CD4-positive, alpha-beta T cell treated with Interleukin-17A for 4 hours (primary cell): ENCODE measurements around the gene JAZF1.

Source experiments
- DNase-seq: peaks from one replicate; pipeline ENCODE4 v3.0.0-alpha.2; 2020; ENCODE audit warnings: mixed read lengths

Gene JAZF1

GRCh38 chr7:27793780-27794179 lies 386.8 kb downstream of the JAZF1 start:
- DNase-seq = no peak

DNA sequence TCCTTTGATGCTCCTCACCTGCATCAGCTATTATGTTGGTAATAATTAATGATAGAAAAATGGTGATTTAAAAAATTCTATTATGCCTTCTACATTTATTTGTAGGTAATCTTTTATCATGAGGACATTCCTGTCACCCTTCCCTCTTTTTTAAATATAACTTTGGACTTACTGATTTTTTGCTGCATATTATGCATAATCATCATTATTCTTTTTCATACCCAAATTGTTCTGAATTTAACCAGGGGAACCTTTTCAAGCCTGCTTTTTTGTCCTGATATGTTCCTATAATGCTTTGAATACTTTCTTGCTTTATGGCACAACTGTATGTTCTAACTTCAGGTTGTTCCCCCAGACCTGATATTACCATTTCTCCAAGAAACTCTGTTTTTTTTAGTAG lies 392.2 kb downstream of the JAZF1 start:
- no peak for DNase-seq

- DNase-seq = peak; percentile 13
Observed at GRCh38 chr7:27784399-27785053, 396.1 kb downstream of the JAZF1 start.

DNA sequence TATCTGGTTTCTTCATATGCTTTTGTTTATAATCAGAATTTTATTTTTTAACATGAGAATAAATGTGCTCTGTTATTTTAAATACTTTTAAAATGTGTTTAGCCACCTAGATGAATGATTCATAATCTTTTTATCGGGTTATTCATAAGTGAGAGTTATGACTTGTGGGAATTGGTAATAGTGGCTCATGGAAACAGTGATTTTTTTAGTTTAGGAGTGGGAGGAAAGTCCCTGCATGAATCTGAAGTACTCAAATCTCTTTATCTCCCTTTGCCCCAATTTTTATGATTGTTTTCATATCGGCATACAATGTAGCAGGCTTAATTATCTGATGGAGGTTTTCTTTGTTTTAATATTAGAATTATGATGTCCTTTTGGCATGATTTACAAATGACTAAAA lies 397.7 kb downstream of the JAZF1 start:
- DNase-seq = no peak

DNA sequence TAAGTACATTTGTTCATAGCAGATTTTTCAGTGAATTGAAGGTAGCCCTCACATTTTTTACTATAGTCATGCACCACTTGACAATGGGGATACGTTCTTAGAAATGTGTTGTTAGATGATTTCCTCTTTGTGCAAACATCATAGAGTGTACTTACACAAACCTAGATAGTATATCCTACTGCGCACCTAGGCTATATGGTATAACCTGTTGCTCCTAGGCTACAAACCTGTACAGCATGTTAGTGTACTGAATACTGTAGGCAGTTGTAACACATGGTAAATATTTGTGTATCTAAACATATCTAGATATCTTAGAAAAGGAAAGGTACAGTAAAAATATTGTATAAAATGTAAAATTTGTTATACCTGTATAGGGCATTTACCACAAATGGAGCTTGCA lies 399.4 kb downstream of the JAZF1 start:
- DNase-seq = no peak
